GM18498 (cell line): Measurements from ENCODE around the gene CXCL14.
"Not testable (repeated sequence)": the region's sequence is repeated elsewhere in the genome, so short reads cannot be mapped to it uniquely, and the experiment has no call there.

Experiments
- ATAC-seq: cut with Tn5 transposase; IDR thresholded peaks from one replicate; pipeline ENCODE4 v1.9.1; 2021; ENCODE audit warnings: mild to moderate bottlenecking, moderate library complexity; ENCODE audit not compliant: unreplicated experiment

CXCL14 gene

DNA sequence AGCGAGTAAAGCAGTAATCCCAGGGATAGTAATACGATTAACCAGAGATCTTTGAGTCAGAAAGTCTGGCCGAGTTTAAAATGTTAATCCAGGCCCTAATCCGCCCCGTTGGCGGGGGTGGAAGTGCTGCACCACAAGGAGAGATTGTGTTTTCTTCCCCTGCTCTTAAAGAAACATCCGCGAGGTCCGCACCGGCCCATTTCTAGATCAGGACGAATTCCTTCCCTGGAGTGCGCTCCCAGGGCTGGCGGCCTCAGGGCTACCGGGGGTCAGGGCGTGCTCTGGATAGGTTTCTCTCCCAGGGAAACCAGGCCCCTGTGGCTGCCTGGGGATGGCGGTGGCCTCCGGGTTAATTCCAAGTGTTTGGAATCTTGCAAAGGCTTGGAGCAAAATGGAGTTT is 33.7 kb downstream of the CXCL14 start:
- no peak for ATAC-seq

DNA sequence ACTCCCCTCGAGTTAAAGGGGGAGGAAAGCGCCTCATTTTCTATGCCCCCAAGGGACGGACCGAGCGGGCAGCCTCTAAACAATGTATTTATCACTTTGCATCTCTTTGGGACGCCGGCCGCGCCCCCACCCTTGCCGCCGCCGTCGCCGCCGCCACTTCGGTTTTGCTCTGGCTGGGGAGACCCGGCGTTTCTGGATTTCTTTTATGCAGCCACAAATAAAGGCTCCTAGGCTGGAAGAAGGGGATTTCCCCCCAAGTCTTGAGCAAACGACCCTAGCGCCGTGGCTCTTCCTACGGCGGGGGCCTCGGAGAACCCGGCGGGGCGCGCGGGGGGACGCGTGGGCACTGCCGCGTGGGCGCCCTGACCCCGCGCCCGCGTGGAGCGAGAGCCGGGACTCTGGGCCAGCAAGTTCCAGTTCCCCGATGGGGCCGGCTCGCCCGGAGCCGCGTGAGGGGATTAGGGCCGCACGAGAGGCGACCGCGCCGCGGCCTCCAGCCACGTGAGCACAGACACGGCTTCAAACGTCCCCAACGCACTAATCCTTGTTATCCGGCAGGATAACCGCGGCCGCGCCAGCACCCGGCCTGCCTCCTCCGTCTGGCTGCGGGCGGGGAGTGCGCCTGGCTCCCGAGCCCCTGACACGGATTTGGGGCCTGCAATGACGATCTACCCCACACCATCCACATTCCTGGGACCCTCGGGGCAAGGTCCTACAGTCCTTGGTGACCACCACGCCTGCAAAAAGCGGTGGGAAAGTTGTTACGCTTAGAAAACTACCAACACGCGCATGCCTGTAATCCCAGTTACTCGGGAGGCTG is 35.1 kb downstream of the CXCL14 start:
- ATAC-seq = peak; percentile 27

DNA sequence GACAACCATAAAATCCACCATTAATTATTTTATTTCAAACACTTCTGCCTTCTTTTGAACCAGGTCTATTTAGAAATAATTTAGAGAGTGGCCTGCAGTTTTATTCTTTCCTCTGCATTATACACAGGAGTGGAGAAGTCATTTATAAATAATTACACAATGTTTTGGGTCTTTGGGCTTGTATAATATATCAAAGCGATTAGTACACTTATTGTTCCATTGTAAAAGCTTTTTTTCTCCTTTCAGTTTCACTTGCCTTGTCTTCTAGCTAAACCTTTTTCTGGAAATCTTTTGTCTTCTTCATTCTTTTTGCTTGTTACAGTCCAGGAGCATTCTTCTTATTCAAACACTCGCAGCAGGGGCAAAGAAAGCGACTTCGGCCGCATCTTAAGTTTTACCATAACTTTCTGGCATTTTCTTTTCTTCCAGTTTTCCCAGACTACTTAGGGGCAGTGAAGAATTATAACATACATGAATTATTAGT is 35.7 kb downstream of the CXCL14 start:
- no peak for ATAC-seq

DNA sequence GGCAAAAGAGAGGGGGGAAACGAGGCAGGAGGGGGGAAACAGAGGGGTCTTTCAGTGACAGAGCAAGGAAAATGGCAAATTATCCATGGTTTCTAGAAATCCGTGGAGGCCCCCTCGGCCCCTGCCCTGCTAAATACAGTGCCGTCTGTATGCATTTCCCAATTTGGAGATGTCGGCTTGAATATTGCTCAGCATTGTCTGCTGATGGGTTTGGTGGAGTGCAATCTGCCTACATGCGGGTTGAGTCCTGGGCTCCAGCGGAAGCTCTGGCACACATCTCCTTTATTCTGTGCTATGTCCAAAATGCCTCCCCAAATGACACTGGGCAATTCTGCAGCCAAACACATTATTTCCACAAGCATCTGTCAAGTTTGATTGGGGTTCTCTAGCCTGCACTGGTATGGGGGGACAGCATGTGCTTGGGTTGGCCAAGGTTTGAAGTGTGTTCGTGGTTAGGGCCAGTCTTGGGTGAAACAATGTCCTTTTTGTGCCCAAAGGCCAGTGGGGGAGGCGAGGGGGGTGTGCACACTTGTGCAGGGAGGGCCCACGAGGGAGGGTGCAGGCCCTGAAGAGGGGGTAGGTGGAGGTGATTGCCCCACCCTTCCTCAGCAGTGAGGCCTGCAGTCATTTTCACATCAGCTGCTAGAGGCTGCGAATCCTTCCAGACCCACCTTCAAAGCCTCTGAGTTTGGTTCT is 36.8 kb downstream of the CXCL14 start:
- ATAC-seq = no peak

DNA sequence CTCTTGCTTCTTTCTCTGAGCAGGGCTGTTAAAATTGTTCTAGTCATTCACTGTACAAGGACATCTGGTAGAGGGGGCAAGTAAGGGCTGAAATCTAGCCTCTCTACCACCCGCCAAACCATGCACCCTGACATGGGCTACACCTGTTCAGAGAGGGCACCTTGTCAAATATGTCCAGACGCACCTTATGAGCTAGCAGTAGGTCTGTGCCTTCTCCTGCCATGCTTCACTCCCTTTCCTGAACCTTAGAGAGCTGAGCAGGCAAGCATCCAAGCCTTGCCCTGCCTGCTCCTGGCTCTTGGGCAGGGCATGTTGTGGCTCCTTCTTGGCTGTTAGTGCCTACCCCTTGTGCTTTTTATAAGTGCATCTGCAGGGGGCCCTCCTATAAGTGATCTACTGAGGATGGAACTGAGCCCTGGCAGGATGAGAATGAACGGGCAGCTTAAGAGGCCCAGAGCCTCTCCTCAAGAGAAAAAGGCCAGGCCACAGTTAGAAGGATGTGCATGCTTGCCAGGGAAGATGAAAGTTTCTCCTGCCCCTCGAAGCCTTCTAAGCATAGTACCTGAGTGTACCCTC is 39.3 kb downstream of the CXCL14 start:
- ATAC-seq = no peak

DNA sequence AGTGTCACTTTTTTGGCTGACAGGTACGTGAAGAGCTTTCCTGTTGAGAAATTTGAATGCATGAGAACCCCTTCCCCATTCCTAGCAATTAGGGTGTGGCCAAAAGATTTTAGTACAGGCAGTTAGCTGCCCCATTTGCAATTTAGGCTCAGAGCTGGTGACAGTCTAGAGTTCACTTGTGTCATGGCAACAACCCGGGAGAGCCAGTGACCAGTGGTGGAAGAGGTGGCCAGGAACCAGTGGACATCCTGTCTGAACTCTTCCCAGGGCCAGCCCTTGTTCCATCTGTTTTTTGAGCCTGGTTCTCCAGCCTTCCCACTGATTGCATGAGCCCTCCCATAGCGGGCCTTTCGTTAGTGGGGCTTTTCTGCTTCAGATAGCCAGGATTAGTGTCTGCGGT is 40.5 kb downstream of the CXCL14 start:
- ATAC-seq = no peak

DNA sequence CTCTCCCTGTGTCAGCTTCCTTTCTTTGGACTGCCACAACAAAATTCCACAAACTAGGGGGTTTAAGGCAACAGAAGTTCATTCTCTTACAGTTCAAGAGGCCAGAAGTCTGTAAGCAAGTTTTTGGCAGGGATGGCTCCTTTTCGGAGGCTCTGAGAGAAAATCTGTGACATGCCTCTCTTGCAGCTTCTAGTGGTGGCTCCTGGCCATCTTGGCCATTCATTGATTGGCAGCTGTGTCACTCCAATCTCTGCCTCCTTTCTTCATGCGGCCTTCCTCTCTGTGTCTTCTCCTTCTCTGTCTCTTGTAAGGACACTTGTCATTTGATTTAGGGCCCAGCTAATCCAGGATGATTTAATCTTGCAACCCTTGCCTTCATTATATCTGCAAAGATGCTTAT is 41.0 kb downstream of the CXCL14 start:
- no peak for ATAC-seq

DNA sequence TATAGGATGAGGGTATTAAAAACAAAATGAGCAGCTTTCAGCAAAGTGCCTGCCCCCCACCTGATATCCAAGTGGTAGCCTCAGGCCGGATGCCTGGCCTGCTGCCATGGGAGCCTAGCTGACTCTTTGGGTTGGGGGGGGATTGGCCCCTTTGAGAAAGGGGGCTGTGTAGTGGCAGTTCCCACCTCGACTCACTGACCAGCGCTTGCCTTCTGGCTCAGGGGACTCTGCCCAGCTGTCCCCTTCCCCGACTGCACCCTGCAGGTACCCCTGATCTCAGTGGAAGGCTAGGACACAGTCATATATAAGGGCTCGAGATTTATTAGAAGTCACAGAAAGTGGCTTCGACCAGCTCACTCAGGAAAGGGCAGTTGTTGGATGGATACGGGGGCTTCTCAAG is 41.5 kb downstream of the CXCL14 start:
- no peak for ATAC-seq

DNA sequence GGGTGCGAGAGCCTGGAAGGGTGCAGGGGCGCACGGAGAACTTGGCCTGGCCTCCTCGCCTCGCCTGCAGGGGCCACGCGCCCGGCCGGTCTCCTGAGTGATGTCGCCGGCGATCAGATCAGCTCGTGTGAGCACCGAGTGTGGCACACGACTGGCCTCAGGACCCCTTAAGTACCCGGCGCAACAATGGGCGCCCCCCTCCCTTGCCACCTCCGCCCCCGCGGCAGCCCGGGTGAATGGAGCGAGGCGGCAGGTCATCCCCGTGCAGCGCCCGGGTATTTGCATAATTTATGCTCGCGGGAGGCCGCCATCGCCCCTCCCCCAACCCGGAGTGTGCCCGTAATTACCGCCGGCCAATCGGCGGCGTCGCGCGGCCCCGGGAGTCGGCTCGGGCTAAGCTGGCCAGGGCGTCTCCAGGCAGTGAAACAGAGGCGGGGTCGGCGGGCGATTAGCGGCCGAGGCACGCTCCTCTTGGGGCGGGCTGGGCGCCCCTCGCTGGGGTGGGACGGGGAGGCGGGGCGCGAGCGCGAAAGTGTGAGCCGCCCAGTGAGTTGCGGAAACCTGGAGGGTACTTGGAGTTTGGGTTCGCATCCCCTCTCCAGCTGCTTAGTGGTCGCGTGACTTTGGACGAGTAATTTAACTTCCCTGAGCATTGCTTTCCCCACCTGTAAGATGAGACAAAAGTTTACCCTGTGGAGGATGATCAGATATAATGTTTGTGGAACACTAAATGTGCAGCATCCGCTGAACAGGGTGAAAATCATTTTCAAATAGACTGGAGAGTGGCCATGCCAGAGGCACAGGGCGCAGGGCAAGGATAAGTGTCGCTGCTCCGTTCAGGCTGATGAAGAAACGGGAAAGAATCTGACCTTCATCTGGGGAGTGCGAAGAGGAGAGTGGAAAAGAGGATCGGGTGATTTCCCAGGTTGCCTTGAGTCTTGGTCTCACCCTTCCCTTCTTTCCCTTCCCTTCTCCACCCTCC is 42.7 kb downstream of the CXCL14 start, which contains the start of gene NEUROG1:
Gene NEUROG1, minus strand, starts transcription at position 145 of the 982 bp plus-strand sequence. CDS start 274 bp downstream, outside the sequence.
- ATAC-seq = no peak

DNA sequence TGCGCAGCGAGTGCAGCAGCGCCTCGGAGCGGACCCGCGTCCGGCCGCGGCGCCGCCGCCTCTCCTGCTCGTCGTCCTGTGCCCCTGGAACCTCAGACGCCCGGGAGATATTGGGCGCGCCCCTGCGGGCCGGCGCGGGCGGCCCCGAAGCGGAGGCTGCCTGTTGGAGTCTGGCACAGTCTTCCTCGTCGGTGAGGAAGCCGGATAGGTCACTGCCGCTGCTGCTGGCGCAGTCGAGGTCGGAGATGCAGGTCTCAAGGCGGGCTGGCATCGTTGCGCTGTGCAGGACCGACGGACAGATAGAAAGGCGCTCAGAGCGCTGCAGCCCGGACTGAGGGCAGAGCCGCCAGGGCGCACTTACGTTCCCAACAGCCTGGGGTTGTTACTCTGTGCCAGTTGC is 43.4 kb downstream of the CXCL14 start:
- ATAC-seq = no peak

DNA sequence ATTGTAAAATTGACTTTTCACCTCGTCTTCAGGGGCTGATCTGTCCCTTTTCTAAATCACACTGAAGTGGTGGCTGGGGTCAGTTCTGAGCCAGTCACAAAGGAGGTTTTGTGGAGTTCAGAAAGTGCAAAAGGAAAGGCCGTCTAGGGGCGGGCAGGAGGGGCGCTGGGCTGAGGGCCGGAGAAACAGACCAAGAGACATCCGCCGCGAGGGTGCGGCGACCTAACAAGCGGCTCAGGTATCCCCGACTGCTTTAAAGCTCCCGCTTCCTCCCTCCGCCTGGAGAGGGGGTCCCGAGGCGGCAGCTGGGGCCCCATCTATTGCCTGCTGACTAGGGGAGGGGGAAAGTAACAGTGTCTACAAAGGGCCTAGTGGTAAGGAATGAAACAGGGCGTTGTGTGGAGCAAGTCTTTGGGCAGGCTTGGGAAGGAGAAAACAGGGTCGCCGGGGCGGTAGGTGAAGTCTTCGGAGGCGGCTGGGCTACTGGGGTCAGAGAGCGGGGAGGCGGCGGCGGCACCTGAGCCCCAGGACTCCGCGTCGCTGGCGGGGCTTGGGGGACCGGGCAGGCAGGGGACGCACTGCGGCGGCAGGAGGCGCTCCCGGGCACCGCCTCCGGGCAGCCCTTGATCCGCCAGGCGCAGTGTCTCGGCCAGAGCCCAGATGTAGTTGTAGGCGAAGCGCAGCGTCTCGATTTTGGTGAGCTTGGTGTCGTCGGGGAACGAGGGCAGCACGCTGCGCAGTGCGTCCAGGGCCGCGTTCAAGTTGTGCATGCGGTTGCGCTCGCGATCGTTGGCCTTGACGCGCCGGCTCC is 44.0 kb downstream of the CXCL14 start:
- no peak for ATAC-seq

DNA sequence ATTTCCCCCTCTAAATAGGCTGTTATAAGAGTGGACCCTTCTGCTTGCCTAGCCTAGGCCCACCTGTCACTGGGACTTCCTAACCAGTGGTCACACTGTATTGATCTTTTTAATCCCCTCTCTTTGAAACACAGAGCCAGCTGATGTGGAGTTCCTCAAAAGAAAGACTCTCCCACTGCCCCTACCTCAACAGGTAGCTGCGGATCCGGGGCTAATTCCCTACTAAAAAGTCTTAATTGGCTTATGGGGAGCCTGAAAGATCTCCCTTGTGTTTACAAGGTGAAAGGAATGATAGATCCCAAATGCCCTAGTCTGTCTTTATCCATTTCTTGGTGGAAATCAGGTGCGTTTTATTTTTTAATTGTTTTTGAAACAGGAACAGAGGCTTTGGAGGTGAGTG is 45.0 kb downstream of the CXCL14 start:
- no peak for ATAC-seq

DNA sequence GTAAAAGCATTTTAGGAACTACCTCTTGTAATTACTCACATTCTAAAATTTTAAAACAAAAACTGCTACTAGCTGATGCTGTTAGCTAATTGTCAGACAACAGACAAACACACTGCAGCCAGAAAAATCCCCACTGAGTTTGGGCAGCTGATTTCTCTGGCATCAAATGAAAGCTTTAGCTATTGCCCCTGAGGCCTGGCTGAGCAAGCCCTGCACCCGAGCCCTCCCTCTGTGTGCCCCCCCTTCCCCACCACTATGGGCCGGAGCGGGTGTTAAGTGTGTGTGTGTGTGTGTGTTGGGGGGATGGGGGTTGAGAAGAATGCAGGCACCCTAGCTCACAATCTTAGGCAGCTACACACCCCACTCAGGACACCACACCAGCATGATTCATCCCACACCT is 45.5 kb downstream of the CXCL14 start:
- no peak for ATAC-seq

DNA sequence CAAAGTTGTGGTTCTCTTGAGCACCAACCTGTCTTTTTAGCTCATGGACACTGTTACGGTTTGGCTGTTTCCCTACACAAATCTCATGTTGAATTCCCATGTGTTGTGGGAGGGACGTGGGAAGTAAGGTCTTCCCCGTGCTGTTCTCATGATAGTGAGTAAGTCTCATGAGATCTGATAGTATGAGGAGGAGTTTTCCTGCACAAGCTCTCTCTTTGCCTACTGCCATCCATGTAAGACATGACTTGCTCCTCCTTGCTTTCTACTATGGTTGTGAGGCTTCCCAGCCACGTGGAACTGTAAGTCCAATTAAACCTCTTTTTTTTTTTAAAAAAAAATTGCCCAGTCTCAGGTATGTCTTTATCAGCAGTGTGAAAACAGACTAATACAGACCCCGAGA is 49.2 kb downstream of the CXCL14 start:
- ATAC-seq = not testable (repeated sequence)

DNA sequence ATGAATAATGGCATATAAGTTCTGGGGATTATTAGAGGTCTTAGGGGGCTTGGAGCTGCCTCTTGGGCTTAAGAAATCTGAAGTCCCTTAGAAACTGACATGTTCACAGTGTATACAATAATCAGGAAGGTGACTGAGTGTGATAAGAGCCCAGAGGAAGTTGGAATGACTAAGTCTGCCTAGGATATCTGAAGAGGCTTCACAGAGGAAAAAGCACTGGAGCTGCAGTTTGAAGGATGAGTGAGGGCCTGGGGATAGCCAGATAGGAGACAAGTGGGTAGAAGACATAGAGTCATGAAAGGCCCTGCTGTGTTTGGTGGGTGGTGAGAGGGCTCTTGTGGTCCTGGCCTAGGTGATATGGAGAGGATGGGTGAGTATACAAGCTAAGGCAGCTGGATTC is 51.9 kb downstream of the CXCL14 start:
- ATAC-seq = no peak

DNA sequence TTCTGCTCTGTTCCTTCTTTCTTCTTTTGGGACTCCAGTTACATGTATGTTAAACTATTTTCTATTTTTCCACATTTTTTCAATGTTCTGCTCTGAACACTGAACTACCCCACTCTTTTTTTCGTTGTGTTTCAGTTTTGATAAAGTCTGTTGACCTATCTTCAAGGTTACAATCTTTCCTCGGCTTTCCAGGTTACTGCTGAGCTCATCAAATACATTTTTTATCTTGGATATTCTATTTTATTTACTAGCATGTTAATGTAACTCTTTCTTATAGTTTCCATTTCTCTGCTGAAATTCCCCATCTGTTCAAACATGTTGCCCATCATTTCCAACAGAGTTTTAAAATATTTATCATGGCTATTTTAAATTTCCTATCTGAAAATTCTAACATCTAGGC is 56.8 kb downstream of the CXCL14 start:
- ATAC-seq = no peak
